DMS153 treated with DMSO at 0.1 percent for 48 hours (cell line): ENCODE measurements around the gene SEPTIN11.
A peak's percentile ranks its signal among the peaks of the same experiment; 100 is the strongest.

ENCODE experiments used
- DNase-seq: peaks from one replicate; lab custom pipeline; 2025; ENCODE audit not compliant: unreplicated experiment; lab: John Stamatoyannopoulos, UW

SEPTIN11 gene

GRCh38 chr4:76949276-76950051 lies at the start of gene SEPTIN11:
Gene SEPTIN11, plus strand, starts transcription at chr4:76949752. Its CDS starts 152 bp downstream, at chr4:76949904.
- peak; percentile 43 for DNase-seq

- DNase-seq = no peak
Observed at GRCh38 chr4:76902233-76902890, 47.2 kb upstream of the SEPTIN11 start.

GRCh38 chr4:76904646-76905190 lies 44.8 kb upstream of the SEPTIN11 start:
- no peak for DNase-seq

GRCh38 chr4:76905521-76905920 lies 44.0 kb upstream of the SEPTIN11 start:
- no peak for DNase-seq

DNA sequence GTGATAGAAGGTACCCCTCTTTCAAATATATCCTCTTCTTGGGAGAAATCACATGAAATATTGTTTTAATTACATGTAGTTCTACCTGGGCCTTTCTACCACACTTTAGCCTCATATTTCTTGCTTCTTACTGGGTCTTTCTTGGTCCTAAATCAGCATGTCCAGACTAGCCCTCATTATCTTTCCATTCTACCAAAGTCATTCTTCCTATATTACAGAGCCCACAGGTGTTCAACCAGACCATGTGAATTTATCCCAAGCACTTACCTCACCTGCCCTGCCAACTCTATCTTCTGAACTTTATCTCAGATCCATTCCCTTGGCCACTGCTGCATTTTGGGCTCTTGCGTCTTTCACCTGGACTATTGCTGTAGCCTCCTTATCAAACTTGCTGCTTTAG lies 39.8 kb upstream of the SEPTIN11 start:
- no peak for DNase-seq

DNA sequence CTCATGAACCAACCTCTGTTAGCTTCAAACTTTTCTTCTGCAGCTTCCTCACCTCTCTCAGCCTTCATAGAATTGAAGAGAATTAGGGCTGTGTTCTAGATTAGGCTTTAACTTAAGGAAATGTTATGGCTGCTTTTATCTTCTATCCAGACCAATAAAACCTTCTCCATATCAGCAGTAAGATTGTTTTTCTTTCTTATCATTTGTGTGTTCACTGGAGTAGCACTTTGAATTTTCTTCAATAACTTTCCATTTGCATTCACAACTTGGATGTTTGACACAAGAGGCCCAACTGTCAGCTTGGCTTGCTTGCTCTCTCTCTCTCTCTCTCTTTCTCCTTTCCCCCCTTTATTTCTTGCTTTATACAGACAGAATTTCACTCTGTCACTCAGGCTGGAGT lies 28.8 kb upstream of the SEPTIN11 start:
- DNase-seq = no peak

DNA sequence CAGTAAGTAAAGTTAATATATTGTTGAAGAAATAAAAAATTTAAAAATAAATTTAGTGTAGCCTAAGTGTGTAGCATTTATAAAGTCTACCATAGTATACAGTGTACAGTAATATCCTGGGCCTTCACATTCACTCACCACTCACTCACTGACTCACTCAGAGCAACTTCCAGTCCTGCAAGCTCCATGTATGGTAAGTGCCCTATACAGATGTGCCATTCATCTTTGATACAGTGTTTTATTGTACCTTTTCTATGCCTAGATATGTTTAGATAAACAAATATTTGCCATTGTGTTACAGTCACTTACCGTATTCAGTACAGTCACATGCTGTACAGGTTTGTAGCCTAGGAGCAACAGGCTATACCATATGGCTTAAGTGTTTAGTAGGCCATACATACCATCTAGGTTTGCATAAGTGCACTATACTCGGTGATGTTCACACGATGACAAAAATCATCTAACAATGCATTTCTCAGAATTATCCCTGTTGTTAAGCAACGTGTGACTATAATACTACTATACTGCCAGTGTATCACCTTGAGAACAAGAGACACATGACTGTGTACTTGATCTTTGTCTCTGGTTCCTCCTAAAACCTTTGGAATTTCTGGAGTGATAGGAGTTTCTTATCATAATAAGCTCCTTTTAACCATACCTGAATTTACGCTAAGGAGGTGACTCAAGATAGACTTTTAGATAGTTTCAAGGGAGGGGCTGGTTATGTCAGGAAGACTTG lies 25.8 kb upstream of the SEPTIN11 start:
- no peak for DNase-seq

DNA sequence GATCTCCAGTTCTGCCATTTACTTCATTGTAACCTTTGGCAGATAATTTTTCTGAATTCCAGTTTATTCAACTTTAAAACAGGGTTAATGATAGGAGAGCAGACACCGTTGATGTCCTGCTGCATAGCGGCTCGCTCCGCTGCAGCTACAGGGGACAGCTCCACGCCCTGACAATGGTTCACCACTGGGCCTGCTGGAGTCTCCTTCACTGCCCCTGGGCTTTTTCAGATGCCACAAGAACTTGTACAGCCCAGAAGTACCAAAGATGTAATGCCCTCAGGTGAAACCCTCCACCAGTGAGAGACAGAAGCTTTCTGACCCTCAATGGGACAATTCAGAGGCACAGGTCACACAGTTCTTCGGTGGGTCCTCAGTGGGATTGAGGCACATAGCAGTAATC lies 22.7 kb upstream of the SEPTIN11 start:
- no peak for DNase-seq

DNA sequence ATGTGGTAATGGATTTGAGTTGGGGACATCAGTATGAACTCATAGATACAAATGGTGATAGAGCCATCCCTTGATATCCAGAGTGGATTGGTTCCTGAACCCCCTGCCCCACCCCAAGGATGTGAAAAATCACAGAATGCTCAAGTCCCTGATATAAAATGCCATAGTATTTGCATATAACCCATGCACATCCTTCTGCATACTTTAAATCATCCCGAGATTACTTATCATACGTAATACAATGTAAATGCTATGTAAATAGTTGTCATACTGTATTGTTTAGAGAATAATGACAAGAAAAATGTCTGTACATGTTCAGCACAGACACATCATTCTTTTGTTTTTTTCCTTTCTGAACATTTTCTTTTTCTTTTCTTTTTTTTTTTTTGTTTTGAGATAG lies 18.9 kb upstream of the SEPTIN11 start:
- no peak for DNase-seq

DNA sequence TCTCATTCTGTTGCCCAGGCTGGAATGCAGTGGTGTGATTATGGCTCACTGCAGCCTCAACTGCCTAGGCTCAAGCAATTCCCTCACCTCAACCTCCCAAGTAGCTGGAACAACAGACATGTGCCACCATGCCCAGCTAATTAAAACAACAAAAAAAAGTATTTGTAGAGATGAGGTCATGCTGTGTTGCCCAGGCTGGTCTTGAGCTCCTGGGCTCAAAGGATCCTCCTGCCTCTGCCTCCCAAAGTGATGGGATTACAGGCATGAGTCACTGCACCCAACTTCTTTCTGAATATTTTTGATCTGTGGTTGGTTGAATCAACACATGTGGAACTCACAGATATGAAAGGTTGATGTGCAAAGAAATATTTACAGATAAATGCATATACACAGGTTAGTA lies 18.5 kb upstream of the SEPTIN11 start:
- DNase-seq = no peak

DNA sequence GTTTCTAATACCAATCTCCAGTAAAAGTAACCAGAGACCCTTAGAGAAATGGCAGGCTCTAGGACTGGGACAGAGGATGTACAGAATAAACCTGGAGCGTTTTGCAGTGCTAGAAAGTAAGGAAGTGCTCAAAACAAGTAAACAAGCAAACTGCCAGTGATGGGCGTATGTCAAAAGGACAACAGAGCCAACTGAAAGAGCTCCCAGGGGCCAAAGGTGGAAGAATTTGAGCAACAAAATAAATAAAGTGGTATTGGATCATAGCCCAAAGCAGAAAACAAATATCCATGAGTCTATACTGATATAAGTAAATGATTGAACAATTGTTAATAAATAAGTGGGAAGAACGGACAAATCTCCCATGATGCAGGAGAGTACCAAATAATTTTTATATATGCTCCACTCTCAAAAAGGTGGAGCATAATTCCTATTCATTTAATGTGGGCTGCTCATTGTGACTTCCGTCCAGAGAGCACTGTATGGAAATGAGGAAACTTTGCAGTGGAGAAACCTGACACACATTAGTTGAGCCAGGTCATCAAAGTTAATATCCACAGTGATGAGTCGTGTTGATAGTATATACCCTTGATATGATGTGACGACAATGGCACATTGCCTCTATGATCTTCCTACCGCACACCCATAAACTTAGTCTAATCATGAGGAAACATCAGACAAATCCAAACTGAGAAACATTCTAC lies 17.8 kb upstream of the SEPTIN11 start:
- DNase-seq = no peak

GRCh38 chr4:76939184-76939583 lies 10.4 kb upstream of the SEPTIN11 start:
- DNase-seq = no peak

- DNase-seq = no peak
Observed at GRCh38 chr4:76943129-76943620, 6.4 kb upstream of the SEPTIN11 start.

DNA sequence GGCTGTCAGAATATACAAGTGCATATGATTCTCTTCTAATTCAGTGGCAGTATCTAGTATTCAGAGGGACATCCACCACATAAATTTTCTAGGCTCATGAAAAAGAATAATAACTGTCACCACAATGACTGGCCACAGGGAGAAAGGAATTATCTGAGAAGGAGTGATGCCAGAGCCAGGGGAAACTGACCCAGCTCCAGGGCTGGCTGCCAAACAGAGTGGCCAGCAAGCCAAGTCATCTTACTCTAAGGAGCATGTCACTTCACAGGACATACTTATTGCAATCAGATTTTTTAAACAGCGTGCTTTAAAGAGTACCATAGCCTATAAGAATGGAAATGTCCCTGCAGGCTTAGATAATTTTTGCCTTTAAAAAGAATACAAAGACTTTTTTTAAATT lies 5.8 kb upstream of the SEPTIN11 start:
- no peak for DNase-seq

- DNase-seq = no peak
Observed at GRCh38 chr4:76947369-76947768, 2.2 kb upstream of the SEPTIN11 start.

DNA sequence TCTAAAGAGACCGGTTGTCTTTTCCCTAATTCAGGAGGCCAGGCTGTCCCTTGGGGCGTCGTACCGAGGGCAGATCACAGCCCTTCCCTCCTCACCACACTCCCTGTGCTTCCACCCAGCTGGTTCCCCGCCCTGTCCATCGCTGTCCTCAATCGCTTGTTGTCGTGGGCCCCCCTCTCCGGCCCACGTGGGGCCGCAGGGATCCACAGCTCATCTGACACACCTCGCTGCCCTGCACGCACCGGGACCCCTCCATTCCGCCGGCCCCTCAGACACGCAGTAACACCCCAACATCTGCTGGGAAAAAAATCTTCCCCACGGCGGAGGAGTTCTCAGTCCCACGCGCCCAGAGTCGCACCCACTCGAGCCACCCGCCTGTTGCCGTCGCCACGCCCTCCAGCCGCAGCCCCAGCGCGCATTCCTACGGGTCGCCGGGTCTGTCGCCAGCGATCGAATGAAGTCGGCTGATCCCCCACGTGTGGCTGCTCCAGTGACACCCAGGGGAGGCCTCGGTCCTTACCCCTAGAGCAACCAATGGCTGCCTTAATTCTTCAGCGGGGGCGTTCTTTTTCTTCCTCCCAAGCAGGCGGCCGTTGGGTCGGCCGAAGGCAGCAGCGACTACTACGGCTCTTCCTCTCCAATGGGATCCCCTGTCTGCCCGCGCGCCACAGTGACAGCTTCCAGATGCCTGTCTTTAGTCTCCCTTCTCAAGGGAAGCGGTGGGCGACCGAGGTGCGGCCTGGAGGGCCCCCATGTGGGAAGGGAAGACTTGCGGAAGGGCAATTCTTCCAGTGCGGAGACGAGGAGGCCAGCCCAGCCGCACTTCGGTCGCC lies 893 bp upstream of the SEPTIN11 start:
- peak; percentile 45 for DNase-seq

- DNase-seq = no peak
Observed at GRCh38 chr4:76950052-76950955, 752 bp downstream of the SEPTIN11 start.

GRCh38 chr4:76950956-76951671 lies 1.6 kb downstream of the SEPTIN11 start:
- DNase-seq = peak; percentile 23
